H1 (cell line): Measurements from ENCODE around the gene LITAFD. TPM values are rescaled to one million over a fixed set of nuclear protein-coding genes. Genes with fewer than 3 reads are reported as not detected.

Source experiments
- ZNF274 ChIP-seq: IDR thresholded peaks from 2 replicates; pipeline ENCODE4 v1.7.0; 2012; ENCODE audit warnings: low read length, borderline replicate concordance; ENCODE audit errors: extremely low read depth
- polyA plus RNA-seq, 7 experiments: library from polyadenylated mRNA; depleted of rRNA in 3 of 7; stranded (reverse) in 5 of 7; unstranded in 2 of 7; fragments of >200 nt in 5 of 7; fragments of 200-250 nt in 2 of 7; gene quantifications; 1 replicate in 5 of 7; 2 replicates in 1 of 7; 4 replicates in 1 of 7; pipeline versions ENCODE4 v1.2.1 to v1.2.3, GENCODE V29; 2011 to 2013; ENCODE audit warnings: missing spikeins in 2 of 7, mixed read lengths in 2 of 7
- total RNA-seq: library from RNA; stranded (reverse); fragmentation: NEBNext Ultra II Directional; extraction: Animal tissue kit (Norgen Biotek cat#: 25700); gene quantifications from 2 replicates; pipeline ENCODE4 v1.2.1, GENCODE V29; 2021

The LITAFD gene
- total and polyA plus RNA-seq, 2 of the 8 experiments (the other 6 are each of a cell fraction or from before 2014, with no cell fraction given), result not detected

GRCh38 chr16:8859913-8860881, 22.0 kb upstream of the LITAFD start (continued):
- no peak for TF ChIP-seq ZNF274
